ENCODE results near the gene EHHADH. TPM values are rescaled to one million over a fixed set of nuclear protein-coding genes. Genes with fewer than 3 reads are reported as not detected.

The EHHADH gene
- total and polyA plus RNA-seq, 2 experiments from 2014 or later, result 2.5 to 6.0 TPM

- no peaks in the 10 kb centered on the region; the same call in 2 of the 3 replicates for H3K9me3 Mint-ChIP-seq
- no peak for TF ChIP-seq EZH2 (IDR thresholded peaks at IDR 0.05; ENCODE audit: low read depth, unreplicated experiment)
- peak; percentile 70 to 87 for TF ChIP-seq CTCF (conservative IDR thresholded peaks at IDR 0.05; ENCODE audit: low read depth in 2 of 2)
- Histone ChIP-seq H2AFZ (0 out of 2 replicates have a peak overlapping the region, but pooled peaks have one; percentile 40), H3K27ac (ENCODE audit: low read depth) (no peak overlapping the region), H4K20me1 (replicated peaks; ENCODE audit: insufficient read depth) (no peaks in the 10 kb centered on the region), H3K36me3 (ENCODE audit: insufficient read depth) (no peaks in the 10 kb centered on the region), H3F3A (replicated peaks; ENCODE audit: low read depth) (no peaks in the 10 kb centered on the region), H3K4me3 (no peak overlapping the region), H3K27me3 (ENCODE audit: insufficient read depth) (no peaks in the 10 kb centered on the region), H3K4me2 (no peak overlapping the region), H3K79me2 (replicated peaks; ENCODE audit: insufficient read depth) (no peaks in the 10 kb centered on the region), H3K9me2 (ENCODE audit: insufficient read depth) (0 out of 2 replicates have a peak, but pooled peaks cover 3% of the 10 kb centered on the region), H3K4me1 (ENCODE audit: insufficient read depth) (no peaks in the 10 kb centered on the region)
- peak; percentile 72 for DNase-seq (ENCODE audit: low spot score)
- H3K36me3 Mint-ChIP-seq (ENCODE audit: low read depth), result no peaks in the 10 kb centered on the region
- no peak overlapping the region for H3K4me3 Mint-ChIP-seq
- H3K27ac Mint-ChIP-seq, result no peak overlapping the region
- no peaks in the 10 kb centered on the region for H3K27me3 Mint-ChIP-seq (ENCODE audit: insufficient read depth, low read depth, poor library complexity)
- ATAC-seq, result peak; percentile 100
- no peaks in the 10 kb centered on the region for H3K4me1 Mint-ChIP-seq
These were observed 16.6 kb upstream of the EHHADH start for GRCh38 chr3:185270262-185270955.

GRCh38 chr3:185268194-185268962 lies 14.5 kb upstream of the EHHADH start:
- Mint-ChIP-seq H3K27me3 (ENCODE audit: insufficient read depth, low read depth, poor library complexity) (no peaks in the 10 kb centered on the region), H3K4me1 (no peaks in the 10 kb centered on the region), H3K36me3 (ENCODE audit: low read depth) (no peaks in the 10 kb centered on the region), H3K4me3 (no peak overlapping the region), H3K27ac (no peak overlapping the region), H3K9me3 (no peaks in the 10 kb centered on the region)
- Histone ChIP-seq H3K9me2 (ENCODE audit: insufficient read depth) (0 out of 2 replicates have a peak, but pooled peaks cover 8% of the 10 kb centered on the region), H3F3A (replicated peaks; ENCODE audit: low read depth) (no peaks in the 10 kb centered on the region), H2AFZ (peak overlapping the region; percentile 49; the same call in 1 of the 2 replicates), H4K20me1 (replicated peaks; ENCODE audit: insufficient read depth) (no peaks in the 10 kb centered on the region), H3K4me2 (no peak overlapping the region), H3K79me2 (replicated peaks; ENCODE audit: insufficient read depth) (no peaks in the 10 kb centered on the region), H3K27me3 (ENCODE audit: insufficient read depth) (no peaks in the 10 kb centered on the region), H3K4me3 (no peak overlapping the region), H3K4me1 (ENCODE audit: insufficient read depth) (no peaks in the 10 kb centered on the region), H3K36me3 (ENCODE audit: insufficient read depth) (no peaks in the 10 kb centered on the region), H3K27ac (ENCODE audit: low read depth) (no peak overlapping the region)
- DNase-seq (ENCODE audit: low spot score), result no peak
- ATAC-seq, result no peak
- TF ChIP-seq CTCF (conservative IDR thresholded peaks at IDR 0.05; ENCODE audit: low read depth in 2 of 2) (no peak), ZNF462 (CRISPR knock-in tag; IDR thresholded peaks at IDR 0.05) (no peak), EZH2phosphoT487 (IDR thresholded peaks at IDR 0.05; ENCODE audit: unreplicated experiment) (no peak), POLR2AphosphoS5 (IDR thresholded peaks at IDR 0.05; ENCODE audit: low read depth) (no peak), EZH2 (IDR thresholded peaks at IDR 0.05; ENCODE audit: low read depth, unreplicated experiment) (no peak), NANOG (IDR thresholded peaks at IDR 0.05; ENCODE audit: borderline replicate concordance) (no peak), ZNF114 (CRISPR knock-in tag; IDR thresholded peaks at IDR 0.05) (no peak), JUNB (IDR thresholded peaks at IDR 0.05; ENCODE audit: unreplicated experiment) (no peak)

Data from GM23338 (cell line).